Ishikawa (cell line): ENCODE measurements around the gene BMP6.

Experiments
- CREB1 ChIP-seq: IDR thresholded peaks from 2 replicates; pipeline ENCODE4 v1.6.1; 2012; ENCODE audit warnings: low read depth
- EGR1 ChIP-seq: IDR thresholded peaks from 2 replicates; pipeline ENCODE4 v1.6.1; 2012
- EP300 ChIP-seq: IDR thresholded peaks from 2 replicates; pipeline ENCODE4 v1.6.1; 2012; ENCODE audit warnings: borderline replicate concordance
- MAX ChIP-seq: IDR thresholded peaks from 2 replicates; pipeline ENCODE4 v1.6.1; 2012
- RAD21 ChIP-seq: IDR thresholded peaks from 2 replicates; pipeline ENCODE4 v1.6.1; 2012; ENCODE audit warnings: low read depth
- REST ChIP-seq: IDR thresholded peaks from 2 replicates; pipeline ENCODE4 v1.6.1; 2012; ENCODE audit warnings: low read depth, mild to moderate bottlenecking
- TAF1 ChIP-seq: IDR thresholded peaks from 2 replicates; pipeline ENCODE4 v1.6.1; 2012; ENCODE audit warnings: low read depth, mild to moderate bottlenecking
- TEAD4 ChIP-seq: IDR thresholded peaks from 2 replicates; pipeline ENCODE4 v1.6.1; 2012
- USF1 ChIP-seq: IDR thresholded peaks from 2 replicates; pipeline ENCODE4 v1.6.1; 2012
- ZBTB7A ChIP-seq: IDR thresholded peaks from 2 replicates; pipeline ENCODE4 v1.6.1; 2012; ENCODE audit warnings: low read depth

DNA sequence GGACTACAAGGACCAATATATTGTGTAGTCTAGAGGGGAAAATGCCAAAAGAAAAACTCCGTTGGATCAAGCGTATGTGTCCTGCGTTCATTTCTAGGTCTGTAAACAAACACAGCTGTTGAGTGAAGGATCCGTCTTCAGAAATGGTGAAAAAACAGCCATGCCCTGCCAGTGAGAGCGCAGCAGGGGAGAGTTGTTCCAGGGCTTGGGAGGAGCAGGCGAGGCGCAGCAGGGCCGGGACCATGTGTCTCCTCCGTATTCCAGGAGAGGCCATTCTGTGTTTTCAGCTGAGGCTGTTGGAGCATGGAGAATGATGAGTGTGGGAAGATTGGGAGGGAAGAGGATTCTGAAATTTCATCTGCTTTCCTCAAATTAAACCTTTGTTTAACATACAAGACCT is 38.0 kb downstream of the BMP6 start:
- TF ChIP-seq TAF1 (no peak), ZBTB7A (no peak), MAX (no peak), EP300 (no peak), TEAD4 (no peak), REST (no peak), EGR1 (no peak), RAD21 (no peak), USF1 (no peak), CREB1 (no peak)
